Endodermal cell (in vitro differentiated cells): ENCODE data around the gene PTCD1. TPM values are rescaled to one million over a fixed set of nuclear protein-coding genes. Genes with fewer than 3 reads are reported as not detected.

Experiments used
- DNase-seq: peaks from one replicate; pipeline ENCODE4 v3.0.0-alpha.2; 2017
- H3K27ac ChIP-seq: 2 replicates; pipeline ENCODE4 v1.5.1; 2013; ENCODE audit warnings: mild to moderate bottlenecking, low read depth, low read length, moderate library complexity
- H3K27me3 ChIP-seq: 2 replicates; pipeline ENCODE4 v1.6.1; 2013; ENCODE audit warnings: mild to moderate bottlenecking, low read length, moderate library complexity; ENCODE audit not compliant: insufficient read depth, control insufficient read depth, poor library complexity, severe bottlenecking
- H3K36me3 ChIP-seq: 2 replicates; pipeline ENCODE4 v1.7.0; 2013; ENCODE audit warnings: mild to moderate bottlenecking, low read length, moderate library complexity; ENCODE audit not compliant: control insufficient read depth, insufficient read depth
- H3K4me1 ChIP-seq: one replicate; pipeline ENCODE4 v1.7.0; 2013; ENCODE audit warnings: low read length; ENCODE audit not compliant: control insufficient read depth, insufficient read depth
- H3K4me3 ChIP-seq: 2 replicates; pipeline ENCODE4 v1.5.1; 2013; ENCODE audit warnings: mild to moderate bottlenecking, low read length, moderate library complexity
- H3K9ac ChIP-seq: 2 replicates; pipeline ENCODE4 v1.6.1; 2013; ENCODE audit warnings: mild to moderate bottlenecking, low read length, moderate library complexity; ENCODE audit not compliant: poor library complexity, severe bottlenecking; ENCODE audit errors: extremely low read depth
- H3K9me3 ChIP-seq: 2 replicates; pipeline ENCODE4 v1.6.1; 2013; ENCODE audit warnings: mild to moderate bottlenecking, low read length, moderate library complexity; ENCODE audit not compliant: control insufficient read depth
- H3K27ac Mint-ChIP-seq: 2 replicates; pipeline ENCODE4 v1.8.0; 2020; ENCODE audit warnings: mixed read lengths
- H3K27me3 Mint-ChIP-seq: 2 replicates; pipeline ENCODE4 v1.8.0; 2021; ENCODE audit warnings: mild to moderate bottlenecking, mixed read lengths; ENCODE audit not compliant: insufficient read depth
- H3K36me3 Mint-ChIP-seq: 2 replicates; pipeline ENCODE4 v1.8.0; 2020; ENCODE audit warnings: low read depth, mixed read lengths
- H3K4me1 Mint-ChIP-seq: 2 replicates; pipeline ENCODE4 v1.8.0; 2020; ENCODE audit warnings: mixed read lengths
- H3K4me3 Mint-ChIP-seq: 2 replicates; pipeline ENCODE4 v1.8.0; 2020; ENCODE audit warnings: mild to moderate bottlenecking, moderate library complexity, mixed read lengths
- H3K9me3 Mint-ChIP-seq: 2 replicates; pipeline ENCODE4 v1.8.0; 2020; ENCODE audit warnings: mild to moderate bottlenecking, mixed read lengths
- CTCF ChIP-seq: fragments of 200-600 bp; sonication (generic); conservative IDR thresholded peaks from 2 replicates; pipeline ENCODE4 v1.5.0; 2021; ENCODE audit warnings: antibody characterized with exemption, mild to moderate bottlenecking
- WGBS, 2 experiments: methylation state at CpG; one replicate each; pipeline versions ENCODE4 v1.1.5 to v1.1.7; 2013; ENCODE audit warnings: missing lambda C conversion rate in 2 of 2, mixed read lengths in 1 of 2; ENCODE audit not compliant: insufficient coverage in 1 of 2, insufficient read length in 1 of 2; 5-methylcytosine and 5-hydroxymethylcytosine counted together
- total RNA-seq, 2 donors: library from RNA; stranded (reverse); fragmentation: NEBNext Ultra II Directional in 1 of 2; extraction: Animal tissue kit (Norgen Biotek cat#: 25700) in 1 of 2; gene quantifications; 2 replicates in 1 of 2; 3 replicates in 1 of 2; pipeline ENCODE4 v1.2.1, GENCODE V29; 2021

Gene PTCD1
- total RNA-seq, 2 donors from 2014 or later: 11.9 to 12.5 TPM

DNA sequence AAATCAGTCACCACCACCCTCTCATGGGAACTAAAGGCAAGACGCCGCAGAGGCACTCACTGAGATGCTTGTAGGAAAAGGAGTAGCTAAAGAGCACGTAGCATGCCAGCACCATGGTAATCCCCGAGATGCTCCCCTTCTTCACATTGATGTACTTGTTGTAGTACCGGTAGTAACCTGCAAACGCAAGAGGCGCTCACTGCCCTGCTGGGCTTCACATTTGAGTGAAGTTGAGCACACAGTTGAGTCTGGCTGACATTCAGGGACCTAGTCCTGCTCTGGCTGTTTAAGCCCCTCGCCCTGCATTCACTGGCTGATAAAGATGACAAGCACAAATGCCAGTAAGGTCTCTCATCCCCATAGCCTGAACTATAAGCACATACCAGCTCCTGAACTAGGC, 20.5 kb upstream of the PTCD1 start:
- 92 to 94% methylated on average over 8 of the region's 8 CpGs for WGBS, 2 experiments
- peak overlapping the region; percentile 23 for H3K27ac Mint-ChIP-seq
- Histone ChIP-seq H3K4me1 (no peaks in the 10 kb centered on the region), H3K9me3 (no peaks in the 10 kb centered on the region), H3K27ac (no peak overlapping the region), H3K4me3 (no peak overlapping the region), H3K9ac (no peak overlapping the region), H3K27me3 (no peaks in the 10 kb centered on the region), H3K36me3 (peaks cover 83% of the 10 kb centered on the region)
- peaks cover 87% of the 10 kb centered on the region for H3K36me3 Mint-ChIP-seq
- H3K4me3 Mint-ChIP-seq: no peak overlapping the region
- no peaks in the 10 kb centered on the region for H3K27me3 Mint-ChIP-seq
- peak; percentile 79 for DNase-seq
- H3K4me1 Mint-ChIP-seq: no peaks in the 10 kb centered on the region
- H3K9me3 Mint-ChIP-seq: peaks cover 3% of the 10 kb centered on the region
- peak; percentile 73 for TF ChIP-seq CTCF

- Mint-ChIP-seq H3K4me1 (no peaks in the 10 kb centered on the region), H3K4me3 (no peak overlapping the region), H3K27me3 (no peaks in the 10 kb centered on the region), H3K9me3 (peaks cover 3% of the 10 kb centered on the region), H3K27ac (peak overlapping the region; percentile 48), H3K36me3 (peaks cover 86% of the 10 kb centered on the region)
- 93 to 95% methylated on average over 18 to 26 of the region's 26 CpGs for WGBS, 2 experiments
- Histone ChIP-seq H3K4me1 (no peaks in the 10 kb centered on the region), H3K9ac (no peak overlapping the region), H3K36me3 (peaks cover 85% of the 10 kb centered on the region), H3K9me3 (no peaks in the 10 kb centered on the region), H3K27me3 (no peaks in the 10 kb centered on the region), H3K27ac (no peak overlapping the region), H3K4me3 (no peak overlapping the region)
- TF ChIP-seq CTCF: no peak
- DNase-seq: no peak
Observed at GRCh38 chr7:99457650-99458493, 19.3 kb upstream of the PTCD1 start.

DNA sequence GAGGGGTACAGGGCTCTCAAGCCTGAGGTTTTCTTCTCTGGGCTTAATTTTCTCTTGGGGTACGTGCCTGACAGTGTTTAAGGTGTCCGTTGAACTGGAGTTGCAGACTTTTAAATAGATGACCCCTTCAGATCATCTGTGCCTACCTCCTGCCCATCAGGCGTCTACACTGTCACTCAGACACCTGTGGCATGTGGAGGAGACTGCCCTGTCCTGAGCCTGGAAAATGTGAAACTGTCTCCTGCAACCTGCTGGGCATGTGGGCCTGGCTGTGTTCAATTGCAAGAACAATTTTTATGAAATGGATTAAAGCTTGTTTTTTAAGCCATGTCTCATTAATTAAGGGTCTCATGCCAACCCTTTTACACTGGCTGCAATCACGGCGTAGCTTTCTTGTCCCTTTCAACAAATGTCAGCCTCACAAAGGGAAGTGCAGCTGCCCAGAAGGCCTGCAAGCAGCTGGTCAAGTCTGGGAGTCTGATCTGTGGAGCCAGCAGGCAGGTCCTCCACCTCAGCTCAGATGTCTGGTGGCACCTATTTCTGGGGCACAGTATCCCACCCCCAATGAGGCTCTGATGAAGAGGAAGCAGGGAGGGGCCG, 18.6 kb upstream of the PTCD1 start:
- Histone ChIP-seq H3K4me3 (no peak overlapping the region), H3K9ac (no peak overlapping the region), H3K36me3 (peaks cover 85% of the 10 kb centered on the region), H3K27ac (no peak overlapping the region), H3K27me3 (no peaks in the 10 kb centered on the region), H3K4me1 (no peaks in the 10 kb centered on the region), H3K9me3 (no peaks in the 10 kb centered on the region)
- no peak for DNase-seq
- Mint-ChIP-seq H3K27me3 (no peaks in the 10 kb centered on the region), H3K4me3 (no peak overlapping the region), H3K36me3 (peaks cover 84% of the 10 kb centered on the region), H3K27ac (no peak overlapping the region), H3K4me1 (no peaks in the 10 kb centered on the region), H3K9me3 (peaks cover 3% of the 10 kb centered on the region)
- no peak for TF ChIP-seq CTCF
- WGBS, 2 experiments: 95 to 96% methylated on average over 6 of the region's 6 CpGs
